ENCODE measurements around the gene FANCC.

FANCC gene

DNA sequence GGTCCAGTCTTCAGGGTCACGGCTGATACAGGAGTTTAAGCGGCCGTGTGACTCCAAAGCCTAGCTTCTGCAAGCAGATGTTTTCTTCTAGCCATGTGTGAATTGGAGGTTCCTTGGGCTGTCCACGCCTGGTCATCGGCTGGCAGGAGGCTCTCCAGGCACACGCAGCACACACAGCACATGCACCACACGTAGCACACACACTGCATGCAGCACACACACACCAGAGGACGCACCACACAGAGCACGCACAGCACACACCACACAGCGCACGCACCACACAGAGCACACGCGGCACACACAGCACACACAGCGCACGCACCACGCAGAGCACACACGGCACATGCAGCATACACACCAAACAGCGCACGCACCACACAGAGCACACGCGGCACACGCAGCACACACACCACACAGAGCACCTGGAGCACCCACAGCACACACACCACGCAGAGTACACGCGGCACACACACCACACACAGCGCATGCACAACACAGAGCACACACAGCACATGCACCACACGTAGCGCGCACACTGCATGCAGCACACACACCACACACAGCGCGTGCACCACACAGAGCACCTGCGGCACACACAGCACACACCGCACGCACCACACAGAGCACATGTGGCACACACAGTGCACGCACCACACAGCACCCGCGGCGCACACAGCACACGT is 234.3 kb downstream of the FANCC start:
- TF ChIP-seq, protein P1, sequence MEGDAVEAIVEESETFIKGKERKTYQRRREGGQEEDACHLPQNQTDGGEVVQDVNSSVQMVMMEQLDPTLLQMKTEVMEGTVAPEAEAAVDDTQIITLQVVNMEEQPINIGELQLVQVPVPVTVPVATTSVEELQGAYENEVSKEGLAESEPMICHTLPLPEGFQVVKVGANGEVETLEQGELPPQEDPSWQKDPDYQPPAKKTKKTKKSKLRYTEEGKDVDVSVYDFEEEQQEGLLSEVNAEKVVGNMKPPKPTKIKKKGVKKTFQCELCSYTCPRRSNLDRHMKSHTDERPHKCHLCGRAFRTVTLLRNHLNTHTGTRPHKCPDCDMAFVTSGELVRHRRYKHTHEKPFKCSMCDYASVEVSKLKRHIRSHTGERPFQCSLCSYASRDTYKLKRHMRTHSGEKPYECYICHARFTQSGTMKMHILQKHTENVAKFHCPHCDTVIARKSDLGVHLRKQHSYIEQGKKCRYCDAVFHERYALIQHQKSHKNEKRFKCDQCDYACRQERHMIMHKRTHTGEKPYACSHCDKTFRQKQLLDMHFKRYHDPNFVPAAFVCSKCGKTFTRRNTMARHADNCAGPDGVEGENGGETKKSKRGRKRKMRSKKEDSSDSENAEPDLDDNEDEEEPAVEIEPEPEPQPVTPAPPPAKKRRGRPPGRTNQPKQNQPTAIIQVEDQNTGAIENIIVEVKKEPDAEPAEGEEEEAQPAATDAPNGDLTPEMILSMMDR (IDR thresholded peaks at IDR 0.05; ENCODE audit: borderline replicate concordance, control extremely low read depth, extremely low read depth, insufficient read depth, missing control alignments) = no peak
- DNase-seq (ENCODE audit: low spot score) = no peak
- in situ Hi-C loops (cut with MboI; ENCODE audit: low sequenced_read_pairs, unreplicated experiment) = no loop called here

DNA sequence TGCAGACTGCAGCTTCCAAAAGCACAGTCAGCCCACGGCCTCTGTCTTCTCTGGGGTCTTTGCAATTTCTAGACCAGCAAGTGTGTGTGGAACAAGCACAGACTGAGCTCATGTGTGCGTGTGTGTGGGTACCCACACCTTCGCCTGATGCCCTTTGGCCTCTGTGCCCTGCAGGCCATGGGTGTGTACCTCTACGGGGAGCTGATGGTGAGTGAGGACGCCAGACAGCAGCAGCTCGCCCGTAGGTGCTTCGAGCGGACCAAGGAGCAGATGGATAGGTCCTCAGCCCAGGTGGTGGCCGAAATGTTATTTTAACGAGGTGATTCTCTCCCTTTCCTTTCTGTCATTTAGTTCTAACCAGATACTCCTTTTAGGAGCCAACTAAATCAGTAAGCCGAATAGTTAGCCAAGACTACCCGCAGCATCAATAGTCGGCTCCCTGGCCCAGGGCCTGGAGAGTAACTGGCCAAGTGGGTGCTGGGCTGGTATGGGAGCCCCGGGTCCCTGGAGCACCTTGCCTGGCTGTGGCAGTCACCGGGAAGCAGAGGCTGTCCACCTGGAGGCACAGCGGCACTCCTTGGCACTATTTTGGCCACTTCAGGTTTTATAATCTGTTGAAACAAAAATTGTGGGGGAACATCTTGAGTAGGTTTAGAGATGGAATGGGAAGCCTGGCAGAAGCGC is 235.0 kb downstream of the FANCC start:
- in situ Hi-C loops (cut with MboI; ENCODE audit: low sequenced_read_pairs, unreplicated experiment) = no loop called here
- TF ChIP-seq, protein P1 (IDR thresholded peaks at IDR 0.05; ENCODE audit: borderline replicate concordance, control extremely low read depth, extremely low read depth, insufficient read depth, missing control alignments) = no peak

DNA sequence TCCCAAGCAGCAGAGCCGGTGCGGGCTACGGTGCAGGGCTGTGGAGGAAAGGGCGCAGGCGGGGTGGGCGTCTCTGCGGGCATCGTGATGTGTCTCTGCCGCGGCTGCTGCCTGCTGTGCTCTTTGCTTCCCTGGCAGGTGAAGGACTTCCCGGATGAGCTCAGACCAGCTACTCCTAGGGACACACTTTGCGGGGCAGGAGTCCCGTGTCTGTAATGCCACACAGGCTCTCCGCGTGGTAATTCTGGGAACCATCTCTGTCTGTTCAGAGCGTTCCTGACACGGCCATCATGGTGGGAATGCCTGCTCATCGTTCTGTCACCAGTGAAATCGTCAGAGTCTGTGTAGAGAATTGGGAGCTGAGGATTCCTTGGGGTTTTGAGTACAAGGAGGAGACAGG is 235.5 kb downstream of the FANCC start:
- in situ Hi-C loops (cut with MboI; ENCODE audit: low sequenced_read_pairs, unreplicated experiment) = no loop called here
- TF ChIP-seq, protein P1 (IDR thresholded peaks at IDR 0.05; ENCODE audit: borderline replicate concordance, control extremely low read depth, extremely low read depth, insufficient read depth, missing control alignments) = no peak
- no peak for DNase-seq (ENCODE audit: low spot score)

More for the DNA sequence above, 235.0 kb downstream of the FANCC start:
- DNase-seq (ENCODE audit: low spot score) = no peak

DNA sequence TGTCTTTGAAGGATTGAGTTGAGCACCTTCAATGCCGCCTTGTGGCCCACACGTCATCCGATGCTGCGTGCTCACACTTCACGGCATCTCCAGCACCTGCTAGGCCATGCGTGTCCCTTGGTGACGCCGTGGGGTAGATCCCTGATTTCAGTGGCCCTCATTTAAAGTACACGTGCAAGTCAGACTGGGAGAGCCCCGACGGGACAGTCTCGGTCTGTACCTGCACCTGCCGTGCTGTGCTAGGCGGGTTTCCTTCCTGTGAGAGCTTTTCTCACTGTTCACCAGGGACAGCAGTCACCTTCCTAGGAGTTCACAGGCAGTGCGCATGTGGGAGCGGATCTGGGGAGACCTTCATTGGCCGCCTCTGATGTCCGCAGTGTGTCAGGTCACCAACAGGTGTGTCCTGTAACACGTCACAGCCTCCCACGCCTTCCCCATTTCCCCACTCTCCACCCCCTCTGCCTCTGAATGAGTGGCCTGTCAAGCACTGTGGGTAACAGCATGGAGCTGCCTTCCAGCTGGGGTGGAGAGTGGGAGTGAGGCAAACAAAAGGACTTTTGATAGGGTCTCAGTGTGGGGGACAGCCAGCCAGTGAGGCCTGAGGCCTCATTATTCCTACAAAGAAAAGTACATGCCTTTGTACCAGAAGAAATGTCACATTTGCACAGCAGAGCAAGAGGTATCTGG is 236.4 kb downstream of the FANCC start:
- DNase-seq (ENCODE audit: low spot score) = no peak
- TF ChIP-seq, protein P1 (IDR thresholded peaks at IDR 0.05; ENCODE audit: borderline replicate concordance, control extremely low read depth, extremely low read depth, insufficient read depth, missing control alignments) = no peak
- in situ Hi-C loops (cut with MboI; ENCODE audit: low sequenced_read_pairs, unreplicated experiment) = no loop called here

DNA sequence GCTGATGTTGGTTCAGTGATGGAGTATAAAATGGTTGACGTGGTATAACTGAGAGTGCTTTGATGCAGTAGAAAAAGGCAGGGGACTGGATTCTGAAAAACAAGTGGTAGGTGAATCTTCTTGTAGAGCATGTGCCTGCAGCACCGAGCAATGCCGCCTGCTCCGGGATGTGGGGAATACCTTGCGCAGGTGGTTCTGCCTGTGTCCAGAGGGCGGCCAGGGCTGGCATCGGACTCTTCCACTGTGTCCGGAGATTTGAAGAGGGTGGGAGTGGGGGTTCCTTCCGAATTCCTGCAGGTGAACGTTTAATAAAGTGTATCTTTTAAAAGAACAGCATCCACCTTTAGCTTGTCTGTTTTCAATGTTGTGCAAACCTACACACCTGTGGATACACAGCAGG is 238.0 kb downstream of the FANCC start:
- TF ChIP-seq, protein P1 (IDR thresholded peaks at IDR 0.05; ENCODE audit: borderline replicate concordance, control extremely low read depth, extremely low read depth, insufficient read depth, missing control alignments) = no peak
- DNase-seq (ENCODE audit: low spot score) = no peak
- in situ Hi-C loops (cut with MboI; ENCODE audit: low sequenced_read_pairs, unreplicated experiment) = no loop called here

DNA sequence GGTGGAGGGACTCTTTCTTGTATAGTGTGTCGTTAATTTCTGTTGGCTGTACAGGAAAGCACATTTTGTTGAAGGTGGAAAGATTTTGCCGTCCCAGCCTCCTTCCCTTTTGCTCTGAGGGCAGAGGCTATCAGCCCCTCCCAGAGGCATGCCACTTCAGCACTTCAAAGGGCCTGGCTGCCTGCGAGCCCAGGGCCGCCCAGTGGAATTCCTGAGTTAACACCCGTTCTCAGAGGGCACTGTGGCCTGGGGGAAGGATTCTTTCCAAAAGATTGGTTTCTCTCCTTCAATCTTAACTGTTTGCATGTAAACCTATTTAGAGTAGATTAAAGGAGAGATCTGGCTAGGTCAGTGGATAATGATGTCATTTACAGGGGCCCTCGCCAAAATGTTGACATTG is 238.6 kb downstream of the FANCC start:
- in situ Hi-C loops (cut with MboI; ENCODE audit: low sequenced_read_pairs, unreplicated experiment) = no loop called here
- TF ChIP-seq, protein P1 (IDR thresholded peaks at IDR 0.05; ENCODE audit: borderline replicate concordance, control extremely low read depth, extremely low read depth, insufficient read depth, missing control alignments) = no peak
- no peak for DNase-seq (ENCODE audit: low spot score)
